ENCODE results near the gene TMEM259. TPM values are rescaled to one million over a fixed set of nuclear protein-coding genes. Genes with fewer than 3 reads are reported as not detected.

Gene TMEM259
- total and polyA plus RNA-seq, 2 of the 13 experiments (the other 11 are each of a cell fraction or from before 2014, with no cell fraction given), result 64.7 to 164 TPM

DNA sequence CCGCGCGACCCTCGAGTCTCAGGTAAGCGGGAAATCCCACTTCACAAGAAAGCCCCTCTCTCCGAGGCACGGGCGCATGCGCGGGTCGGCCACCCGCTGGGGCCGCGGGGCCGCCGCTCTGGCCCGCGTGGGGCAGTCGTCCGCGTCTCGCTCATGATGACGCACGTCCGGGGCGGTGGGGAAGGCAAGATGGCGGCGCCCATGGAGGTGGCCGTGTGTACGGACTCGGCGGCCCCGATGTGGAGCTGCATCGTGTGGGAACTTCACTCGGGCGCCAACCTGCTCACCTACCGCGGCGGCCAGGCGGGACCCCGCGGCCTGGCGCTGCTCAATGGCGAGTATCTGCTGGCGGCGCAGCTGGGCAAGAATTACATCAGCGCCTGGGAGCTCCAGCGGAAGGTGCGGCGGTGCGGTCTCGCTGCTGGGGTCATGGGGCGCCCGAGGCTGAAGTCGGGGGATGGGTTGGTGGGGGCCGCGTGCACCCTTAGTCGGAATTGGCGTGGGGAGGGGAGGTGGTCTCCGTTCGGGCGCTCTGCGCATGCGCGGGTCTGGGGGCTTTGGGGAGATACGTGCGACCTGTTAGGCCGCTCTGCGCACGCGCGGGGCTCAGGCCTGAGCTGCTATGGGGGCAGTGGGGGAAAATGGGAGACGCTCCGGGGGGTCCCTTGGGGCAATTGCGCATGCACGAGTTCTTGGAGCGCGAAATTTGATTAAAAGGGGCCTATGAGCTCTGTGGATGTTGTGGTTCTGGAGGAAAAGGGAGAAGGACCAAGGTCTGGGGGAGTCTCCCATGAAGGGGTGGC, 36.6 kb downstream of the TMEM259 start, which contains the start of gene WDR18 (continued):
- TF ChIP-seq, protein P1, sequence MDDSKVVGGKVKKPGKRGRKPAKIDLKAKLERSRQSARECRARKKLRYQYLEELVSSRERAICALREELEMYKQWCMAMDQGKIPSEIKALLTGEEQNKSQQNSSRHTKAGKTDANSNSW (CRISPR knock-in tag; IDR thresholded peaks at IDR 0.05; ENCODE audit: borderline replicate concordance), result peak; percentile 71; the same call in 1 of the 2 replicates
- TF ChIP-seq CENPT (CRISPR knock-in tag; IDR thresholded peaks at IDR 0.05; ENCODE audit: low read depth) (0 out of 2 replicates have a peak, but pooled peaks have one; percentile 26), NBN (conservative IDR thresholded peaks at IDR 0.05) (no peak), TEAD3 (CRISPR knock-in tag; optimal IDR thresholded peaks at IDR 0.05; ENCODE audit: borderline replicate concordance) (peak; percentile 36), REXO4 (CRISPR knock-in tag; IDR thresholded peaks at IDR 0.05; ENCODE audit: borderline replicate concordance) (no peak), ZNF616 (CRISPR knock-in tag; IDR thresholded peaks at IDR 0.05; ENCODE audit: low read depth) (peak; percentile 80; the same call in 1 of the 2 replicates), ZNF367 (CRISPR knock-in tag; IDR thresholded peaks at IDR 0.05; ENCODE audit: borderline replicate concordance) (no peak), ZFP82 (CRISPR knock-in tag; IDR thresholded peaks at IDR 0.05; ENCODE audit: borderline replicate concordance) (peak; percentile 96), NFKB2 (CRISPR knock-in tag; IDR thresholded peaks at IDR 0.05; ENCODE audit: borderline replicate concordance) (0 out of 2 replicates have a peak, but pooled peaks have one; percentile 36), RFX5 (IDR thresholded peaks at IDR 0.05; ENCODE audit: low read depth, low read length) (no peak), MLLT10 (CRISPR knock-in tag; IDR thresholded peaks at IDR 0.05) (no peak), KDM2A (CRISPR knock-in tag; IDR thresholded peaks at IDR 0.05; ENCODE audit: borderline replicate concordance, low read depth) (no peak; the same call in 1 of the 2 replicates)
- TF ChIP-seq, protein P2, sequence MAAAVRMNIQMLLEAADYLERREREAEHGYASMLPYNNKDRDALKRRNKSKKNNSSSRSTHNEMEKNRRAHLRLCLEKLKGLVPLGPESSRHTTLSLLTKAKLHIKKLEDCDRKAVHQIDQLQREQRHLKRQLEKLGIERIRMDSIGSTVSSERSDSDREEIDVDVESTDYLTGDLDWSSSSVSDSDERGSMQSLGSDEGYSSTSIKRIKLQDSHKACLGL (CRISPR knock-in tag; IDR thresholded peaks at IDR 0.05), result peak; percentile 88
- TF ChIP-seq, protein P3, sequence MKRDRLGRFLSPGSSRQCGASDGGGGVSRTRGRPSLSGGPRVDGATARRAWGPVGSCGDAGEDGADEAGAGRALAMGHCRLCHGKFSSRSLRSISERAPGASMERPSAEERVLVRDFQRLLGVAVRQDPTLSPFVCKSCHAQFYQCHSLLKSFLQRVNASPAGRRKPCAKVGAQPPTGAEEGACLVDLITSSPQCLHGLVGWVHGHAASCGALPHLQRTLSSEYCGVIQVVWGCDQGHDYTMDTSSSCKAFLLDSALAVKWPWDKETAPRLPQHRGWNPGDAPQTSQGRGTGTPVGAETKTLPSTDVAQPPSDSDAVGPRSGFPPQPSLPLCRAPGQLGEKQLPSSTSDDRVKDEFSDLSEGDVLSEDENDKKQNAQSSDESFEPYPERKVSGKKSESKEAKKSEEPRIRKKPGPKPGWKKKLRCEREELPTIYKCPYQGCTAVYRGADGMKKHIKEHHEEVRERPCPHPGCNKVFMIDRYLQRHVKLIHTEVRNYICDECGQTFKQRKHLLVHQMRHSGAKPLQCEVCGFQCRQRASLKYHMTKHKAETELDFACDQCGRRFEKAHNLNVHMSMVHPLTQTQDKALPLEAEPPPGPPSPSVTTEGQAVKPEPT (CRISPR knock-in tag; IDR thresholded peaks at IDR 0.05; ENCODE audit: low read depth), result 0 out of 2 replicates have a peak, but pooled peaks have one; percentile 34
- TF ChIP-seq, protein P4, sequence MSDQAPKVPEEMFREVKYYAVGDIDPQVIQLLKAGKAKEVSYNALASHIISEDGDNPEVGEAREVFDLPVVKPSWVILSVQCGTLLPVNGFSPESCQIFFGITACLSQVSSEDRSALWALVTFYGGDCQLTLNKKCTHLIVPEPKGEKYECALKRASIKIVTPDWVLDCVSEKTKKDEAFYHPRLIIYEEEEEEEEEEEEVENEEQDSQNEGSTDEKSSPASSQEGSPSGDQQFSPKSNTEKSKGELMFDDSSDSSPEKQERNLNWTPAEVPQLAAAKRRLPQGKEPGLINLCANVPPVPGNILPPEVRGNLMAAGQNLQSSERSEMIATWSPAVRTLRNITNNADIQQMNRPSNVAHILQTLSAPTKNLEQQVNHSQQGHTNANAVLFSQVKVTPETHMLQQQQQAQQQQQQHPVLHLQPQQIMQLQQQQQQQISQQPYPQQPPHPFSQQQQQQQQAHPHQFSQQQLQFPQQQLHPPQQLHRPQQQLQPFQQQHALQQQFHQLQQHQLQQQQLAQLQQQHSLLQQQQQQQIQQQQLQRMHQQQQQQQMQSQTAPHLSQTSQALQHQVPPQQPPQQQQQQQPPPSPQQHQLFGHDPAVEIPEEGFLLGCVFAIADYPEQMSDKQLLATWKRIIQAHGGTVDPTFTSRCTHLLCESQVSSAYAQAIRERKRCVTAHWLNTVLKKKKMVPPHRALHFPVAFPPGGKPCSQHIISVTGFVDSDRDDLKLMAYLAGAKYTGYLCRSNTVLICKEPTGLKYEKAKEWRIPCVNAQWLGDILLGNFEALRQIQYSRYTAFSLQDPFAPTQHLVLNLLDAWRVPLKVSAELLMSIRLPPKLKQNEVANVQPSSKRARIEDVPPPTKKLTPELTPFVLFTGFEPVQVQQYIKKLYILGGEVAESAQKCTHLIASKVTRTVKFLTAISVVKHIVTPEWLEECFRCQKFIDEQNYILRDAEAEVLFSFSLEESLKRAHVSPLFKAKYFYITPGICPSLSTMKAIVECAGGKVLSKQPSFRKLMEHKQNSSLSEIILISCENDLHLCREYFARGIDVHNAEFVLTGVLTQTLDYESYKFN (CRISPR knock-in tag; conservative IDR thresholded peaks at IDR 0.05), result peak; percentile 23; the same call in 1 of the 2 replicates
- TF ChIP-seq, protein P5, sequence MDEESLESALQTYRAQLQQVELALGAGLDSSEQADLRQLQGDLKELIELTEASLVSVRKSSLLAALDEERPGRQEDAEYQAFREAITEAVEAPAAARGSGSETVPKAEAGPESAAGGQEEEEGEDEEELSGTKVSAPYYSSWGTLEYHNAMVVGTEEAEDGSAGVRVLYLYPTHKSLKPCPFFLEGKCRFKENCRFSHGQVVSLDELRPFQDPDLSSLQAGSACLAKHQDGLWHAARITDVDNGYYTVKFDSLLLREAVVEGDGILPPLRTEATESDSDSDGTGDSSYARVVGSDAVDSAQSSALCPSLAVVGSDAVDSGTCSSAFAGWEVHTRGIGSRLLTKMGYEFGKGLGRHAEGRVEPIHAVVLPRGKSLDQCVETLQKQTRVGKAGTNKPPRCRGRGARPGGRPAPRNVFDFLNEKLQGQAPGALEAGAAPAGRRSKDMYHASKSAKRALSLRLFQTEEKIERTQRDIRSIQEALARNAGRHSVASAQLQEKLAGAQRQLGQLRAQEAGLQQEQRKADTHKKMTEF (CRISPR knock-in tag; IDR thresholded peaks at IDR 0.05), result peak; percentile 81; the same call in 1 of the 2 replicates

Measured in HepG2 (cell line).